Fibroblast of lung (primary cell): Measurements from ENCODE around the gene IL36RN. TPM values are rescaled to one million over a fixed set of nuclear protein-coding genes. Genes with fewer than 3 reads are reported as not detected.

Experiments used
- DNase-seq, 2 donors: peaks; one replicate each; pipeline versions ENCODE4 v3.0.0 to v3.0.0-alpha.2; 2010; ENCODE audit warnings: low read depth in 2 of 2
- H2AFZ ChIP-seq: 2 replicates; pipeline ENCODE4 v1.5.1; 2012; ENCODE audit warnings: low read length, control low read depth, inconsistent platforms
- H3K27ac ChIP-seq: 2 replicates; pipeline ENCODE4 v1.5.1; 2011; ENCODE audit warnings: low read length, control low read depth; ENCODE audit not compliant: insufficient read depth
- H3K27me3 ChIP-seq: 2 replicates; pipeline ENCODE4 v1.5.1; 2011; ENCODE audit warnings: mild to moderate bottlenecking, low read length; ENCODE audit not compliant: control insufficient read depth, insufficient read depth
- H3K36me3 ChIP-seq: 2 replicates; pipeline ENCODE4 v1.5.1; 2011; ENCODE audit warnings: low read length; ENCODE audit not compliant: control insufficient read depth, insufficient read depth
- H3K4me1 ChIP-seq: 2 replicates; pipeline ENCODE4 v1.5.1; 2011; ENCODE audit warnings: low read length; ENCODE audit not compliant: control insufficient read depth, insufficient read depth; ENCODE audit errors: extremely low read depth
- H3K4me2 ChIP-seq: 2 replicates; pipeline ENCODE4 v1.5.1; 2011; ENCODE audit warnings: low read length, control low read depth; ENCODE audit not compliant: insufficient read depth; ENCODE audit errors: extremely low read depth
- H3K4me3 ChIP-seq, 4 experiments: fragments of 200-600 bp in 1 of 4; sonication (generic) in 1 of 4; replicated peaks in 1 of 4; 2 replicates each; pipeline ENCODE4 v1.5.1; 2011 to 2016; ENCODE audit warnings: low read length in 4 of 4, low read depth in 3 of 4, mild to moderate bottlenecking in 3 of 4, control low read depth in 2 of 4, inconsistent platforms in 1 of 4, mixed read lengths in 1 of 4; ENCODE audit not compliant: insufficient read depth in 1 of 4; ENCODE audit errors: control extremely low read depth in 1 of 4
- H3K79me2 ChIP-seq: 2 replicates; pipeline ENCODE4 v1.5.1; 2012; ENCODE audit warnings: mild to moderate bottlenecking, low read length, inconsistent platforms; ENCODE audit not compliant: control insufficient read depth, insufficient read depth
- H3K9ac ChIP-seq: 2 replicates; pipeline ENCODE4 v1.5.1; 2011; ENCODE audit warnings: mild to moderate bottlenecking, low read length, control low read depth; ENCODE audit not compliant: insufficient read depth
- H3K9me3 ChIP-seq: 2 replicates; pipeline ENCODE4 v1.5.1; 2012; ENCODE audit warnings: low read depth, low read length; ENCODE audit not compliant: control insufficient read depth, insufficient read depth
- H4K20me1 ChIP-seq: 2 replicates; pipeline ENCODE4 v1.5.1; 2011; ENCODE audit warnings: low read length; ENCODE audit not compliant: control insufficient read depth, insufficient read depth; ENCODE audit errors: extremely low read depth
- EZH2 ChIP-seq: IDR thresholded peaks from 2 replicates; pipeline ENCODE4 v1.5.1; 2012; ENCODE audit warnings: low read length, control low read depth, mild to moderate bottlenecking; ENCODE audit errors: missing control alignments
- polyA plus RNA-seq, 2 donors: library from polyadenylated mRNA; depleted of rRNA in 1 of 2; stranded (reverse) in 1 of 2; unstranded in 1 of 2; fragments of >200 nt; gene quantifications; 2 replicates each; pipeline ENCODE4 v1.2.1, GENCODE V29; 2011 to 2012; ENCODE audit warnings: missing spikeins in 1 of 2
- total RNA-seq: library from RNA; depleted of rRNA; stranded (reverse); fragments of >200 nt; gene quantifications from 2 replicates; pipeline ENCODE4 v1.2.1, GENCODE V29; 2014
- TF ChIP-seq, protein P1 (sequence below), 2 donors: IDR thresholded peaks in 1 of 2; conservative IDR thresholded peaks in 1 of 2; 1 replicate in 1 of 2; 2 replicates in 1 of 2; pipeline ENCODE4 v1.5.1; 2011 to 2012; ENCODE audit warnings: low read length in 2 of 2, control low read depth in 1 of 2, inconsistent platforms in 1 of 2, low read depth in 1 of 2, mild to moderate bottlenecking in 1 of 2

Gene IL36RN
- total and polyA plus RNA-seq, 2 donors (not counting 1 experiment from before 2014, with no cell fraction given) = not detected

DNA sequence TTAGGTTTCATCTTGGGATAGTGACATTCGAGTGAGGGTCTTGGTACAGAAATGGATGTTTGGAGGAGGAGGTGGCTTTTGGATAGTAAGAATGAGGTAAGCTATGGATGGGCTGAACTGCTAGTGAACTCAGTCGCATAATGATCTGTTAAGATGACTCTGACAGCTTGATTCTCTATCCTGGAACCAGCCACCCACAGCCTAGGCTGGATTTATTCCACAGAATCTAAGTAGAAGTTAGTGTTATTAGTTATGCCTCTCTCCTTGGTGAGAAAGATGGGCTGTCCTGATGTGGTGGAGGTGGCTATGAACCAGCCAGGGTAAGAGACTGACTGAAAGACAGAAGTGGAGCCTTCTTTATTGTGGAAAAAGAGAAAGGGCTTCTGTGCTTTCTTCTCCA lies 31.3 kb upstream of the IL36RN start:
- no peak overlapping the region for H3K4me2 ChIP-seq
- no peaks in the 10 kb centered on the region for H3K36me3 ChIP-seq
- H3K27me3 ChIP-seq = peaks cover 11% of the 10 kb centered on the region
- no peak for DNase-seq
- no peaks in the 10 kb centered on the region for H3K4me1 ChIP-seq
- TF ChIP-seq, protein P1, sequence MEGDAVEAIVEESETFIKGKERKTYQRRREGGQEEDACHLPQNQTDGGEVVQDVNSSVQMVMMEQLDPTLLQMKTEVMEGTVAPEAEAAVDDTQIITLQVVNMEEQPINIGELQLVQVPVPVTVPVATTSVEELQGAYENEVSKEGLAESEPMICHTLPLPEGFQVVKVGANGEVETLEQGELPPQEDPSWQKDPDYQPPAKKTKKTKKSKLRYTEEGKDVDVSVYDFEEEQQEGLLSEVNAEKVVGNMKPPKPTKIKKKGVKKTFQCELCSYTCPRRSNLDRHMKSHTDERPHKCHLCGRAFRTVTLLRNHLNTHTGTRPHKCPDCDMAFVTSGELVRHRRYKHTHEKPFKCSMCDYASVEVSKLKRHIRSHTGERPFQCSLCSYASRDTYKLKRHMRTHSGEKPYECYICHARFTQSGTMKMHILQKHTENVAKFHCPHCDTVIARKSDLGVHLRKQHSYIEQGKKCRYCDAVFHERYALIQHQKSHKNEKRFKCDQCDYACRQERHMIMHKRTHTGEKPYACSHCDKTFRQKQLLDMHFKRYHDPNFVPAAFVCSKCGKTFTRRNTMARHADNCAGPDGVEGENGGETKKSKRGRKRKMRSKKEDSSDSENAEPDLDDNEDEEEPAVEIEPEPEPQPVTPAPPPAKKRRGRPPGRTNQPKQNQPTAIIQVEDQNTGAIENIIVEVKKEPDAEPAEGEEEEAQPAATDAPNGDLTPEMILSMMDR (conservative IDR thresholded peaks at IDR 0.05 in 1 of 2, IDR thresholded peaks at IDR 0.05 in 1 of 2; ENCODE audit: low read depth in 1 of 2, low read length in 2 of 2) = no peak
- TF ChIP-seq EZH2 = no peak
- H3K79me2 ChIP-seq = no peaks in the 10 kb centered on the region
- no peak overlapping the region for H2AFZ ChIP-seq
- no peak overlapping the region for H3K27ac ChIP-seq
- no peaks in the 10 kb centered on the region for H3K9me3 ChIP-seq
- H3K9ac ChIP-seq = no peak overlapping the region
- H4K20me1 ChIP-seq = no peaks in the 10 kb centered on the region
- H3K4me3 ChIP-seq = no peak overlapping the region

DNA sequence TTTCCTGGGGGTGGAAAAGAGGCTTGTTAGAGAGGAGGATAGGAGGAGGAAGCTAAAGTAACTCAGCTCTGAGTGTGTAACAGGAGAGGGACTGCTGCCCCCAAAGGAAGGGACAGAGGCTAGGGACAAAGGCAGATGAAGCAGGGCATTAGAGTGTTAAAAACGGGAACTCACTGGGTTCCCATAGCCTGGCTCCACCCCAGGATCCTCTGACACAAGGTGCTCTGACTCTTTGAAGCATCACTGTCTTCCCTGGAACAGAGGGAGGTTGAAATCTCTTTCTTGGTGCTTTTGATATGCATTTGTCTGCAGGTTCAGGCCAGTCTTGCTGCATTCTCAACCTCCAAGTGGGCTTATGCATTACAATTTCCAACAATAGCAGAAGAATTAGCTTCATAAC lies 30.9 kb upstream of the IL36RN start:
- no peak overlapping the region for H3K4me3 ChIP-seq
- no peaks in the 10 kb centered on the region for H3K9me3 ChIP-seq
- TF ChIP-seq EZH2 = no peak
- TF ChIP-seq, protein P1 (conservative IDR thresholded peaks at IDR 0.05 in 1 of 2, IDR thresholded peaks at IDR 0.05 in 1 of 2; ENCODE audit: low read depth in 1 of 2, low read length in 2 of 2) = no peak
- no peaks in the 10 kb centered on the region for H3K79me2 ChIP-seq
- H3K9ac ChIP-seq = no peak overlapping the region
- no peak for DNase-seq
- no peak overlapping the region for H3K4me2 ChIP-seq
- peaks cover 9% of the 10 kb centered on the region for H3K27me3 ChIP-seq
- no peaks in the 10 kb centered on the region for H3K4me1 ChIP-seq
- no peaks in the 10 kb centered on the region for H3K36me3 ChIP-seq
- no peak overlapping the region for H2AFZ ChIP-seq
- H4K20me1 ChIP-seq = no peaks in the 10 kb centered on the region
- no peak overlapping the region for H3K27ac ChIP-seq

- no peak for TF ChIP-seq EZH2
- TF ChIP-seq, protein P1 (conservative IDR thresholded peaks at IDR 0.05 in 1 of 2, IDR thresholded peaks at IDR 0.05 in 1 of 2; ENCODE audit: low read depth in 1 of 2, low read length in 2 of 2) = no peak
These were observed 26.3 kb upstream of the IL36RN start for GRCh38 chr2:113032737-113033136.

More at GRCh38 chr2:113032737-113033136, 26.3 kb upstream of the IL36RN start:
- H3K79me2 ChIP-seq = no peaks in the 10 kb centered on the region
- H3K36me3 ChIP-seq = no peaks in the 10 kb centered on the region
- no peaks in the 10 kb centered on the region for H3K27me3 ChIP-seq
- no peak overlapping the region for H3K4me2 ChIP-seq
- H3K27ac ChIP-seq = no peak overlapping the region
- no peaks in the 10 kb centered on the region for H4K20me1 ChIP-seq
- H3K9me3 ChIP-seq = no peaks in the 10 kb centered on the region
- no peak overlapping the region for H2AFZ ChIP-seq
- no peak overlapping the region for H3K9ac ChIP-seq
- H3K4me1 ChIP-seq = no peaks in the 10 kb centered on the region
- H3K4me3 ChIP-seq = no peak overlapping the region
- DNase-seq = no peak
